Measurements from ENCODE around the gene MTMR2.

Gene MTMR2

DNA sequence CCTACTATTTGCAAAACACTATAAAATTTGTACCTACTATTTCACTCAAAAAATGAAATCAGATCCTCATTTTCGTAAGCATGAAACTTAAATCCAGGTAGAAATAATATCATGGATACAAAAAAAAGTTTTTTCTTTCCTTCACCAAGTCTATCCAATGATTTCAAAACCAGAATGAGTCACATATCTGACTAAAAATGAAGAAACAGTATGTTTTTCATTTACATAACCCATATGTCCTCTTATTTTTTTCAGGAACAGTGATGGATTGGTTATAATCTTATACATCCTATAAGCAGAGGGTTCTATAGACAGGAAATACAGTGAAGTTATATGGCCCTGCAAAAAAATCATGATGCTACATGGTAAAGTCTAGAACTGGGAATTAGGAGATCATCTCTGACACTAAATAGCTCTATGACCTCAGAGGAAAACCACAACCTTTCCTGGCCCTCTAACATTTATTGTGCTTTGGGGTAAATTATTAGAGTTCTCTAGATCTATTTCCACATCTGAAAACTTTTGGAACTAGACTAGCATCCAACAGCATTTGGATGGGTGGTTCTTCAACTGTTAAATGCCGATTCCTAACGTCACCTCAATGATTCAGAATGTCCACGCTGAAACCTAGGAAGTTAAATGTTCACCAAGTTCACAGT lies 10.9 kb downstream of the MTMR2 start:
- no peak overlapping the region for H3K27ac Mint-ChIP-seq
- peaks cover 10% of the 10 kb centered on the region for H3K4me1 Mint-ChIP-seq (ENCODE audit: low read depth)

DNA sequence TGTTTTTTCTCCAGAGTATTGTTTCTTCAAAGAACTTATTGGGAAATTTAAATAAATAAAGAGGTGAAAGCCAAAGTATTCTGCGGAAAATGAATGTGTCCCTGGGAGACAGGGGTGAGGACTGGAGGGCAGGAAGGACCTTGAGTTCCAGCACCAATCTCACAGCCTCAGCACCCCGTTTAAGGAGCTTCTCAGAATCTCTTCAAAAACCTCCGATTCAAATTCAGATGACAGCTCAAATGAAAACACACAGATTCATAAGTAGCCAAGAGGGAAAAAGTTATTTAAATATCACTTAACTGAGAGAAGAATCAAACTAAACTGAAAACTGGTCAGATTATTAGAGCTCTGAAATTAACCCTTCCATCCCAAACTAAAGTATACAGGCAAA lies 12.5 kb downstream of the MTMR2 start:
- Mint-ChIP-seq H3K27ac (no peak overlapping the region), H3K9me3 (no peaks in the 10 kb centered on the region), H3K27me3 (ENCODE audit: low read depth) (no peaks in the 10 kb centered on the region)

More for the DNA sequence above, 10.9 kb downstream of the MTMR2 start:
- Mint-ChIP-seq H3K27me3 (ENCODE audit: low read depth) (no peaks in the 10 kb centered on the region), H3K36me3 (ENCODE audit: low read depth) (no peaks in the 10 kb centered on the region), H3K9me3 (no peaks in the 10 kb centered on the region), H3K4me3 (no peak overlapping the region)
- DNase-seq (ENCODE audit: low spot score), result no peak

DNA sequence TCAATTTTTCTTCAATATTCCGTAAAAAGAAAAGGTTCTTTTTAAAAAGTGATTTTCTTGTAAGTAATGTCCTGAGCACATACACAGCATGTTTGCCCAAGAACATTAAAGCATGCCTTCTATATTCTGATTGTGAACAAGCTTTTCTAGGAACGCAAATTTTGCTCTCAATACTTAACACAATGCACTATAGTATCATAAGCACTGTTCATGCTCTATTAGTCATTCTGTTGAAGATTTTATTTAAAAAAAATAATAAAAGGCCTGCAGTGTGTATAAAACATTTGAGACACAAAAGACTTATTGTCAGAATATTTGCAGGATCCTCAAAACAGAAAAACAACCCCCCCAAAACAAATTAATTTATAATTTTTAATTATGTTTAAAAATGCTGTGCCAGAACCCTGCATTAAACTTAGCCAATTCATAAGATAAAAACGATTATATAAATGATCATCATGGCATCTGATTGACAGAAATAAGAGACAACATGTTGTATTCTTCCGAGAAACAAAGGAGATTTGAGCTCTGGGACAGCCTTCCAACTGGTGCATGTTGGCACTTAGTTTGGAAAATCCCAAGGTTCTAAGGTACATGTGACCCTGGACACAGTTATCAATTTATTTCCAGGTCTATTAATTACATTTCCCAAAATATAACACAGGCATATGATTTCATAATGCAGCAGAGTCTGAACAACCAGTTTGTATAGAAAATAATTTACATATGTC lies 13.1 kb downstream of the MTMR2 start:
- peaks cover 10% of the 10 kb centered on the region for H3K4me1 Mint-ChIP-seq (ENCODE audit: low read depth)
- H3K27ac Mint-ChIP-seq, result no peak overlapping the region
- H3K9me3 Mint-ChIP-seq, result no peaks in the 10 kb centered on the region
- no peak overlapping the region for H3K4me3 Mint-ChIP-seq
- H3K27me3 Mint-ChIP-seq (ENCODE audit: low read depth), result no peaks in the 10 kb centered on the region
- no peak for DNase-seq (ENCODE audit: low spot score)
- H3K36me3 Mint-ChIP-seq (ENCODE audit: low read depth), result no peaks in the 10 kb centered on the region

More for the DNA sequence above, 12.5 kb downstream of the MTMR2 start:
- H3K4me3 Mint-ChIP-seq, result no peak overlapping the region
- no peaks in the 10 kb centered on the region for H3K36me3 Mint-ChIP-seq (ENCODE audit: low read depth)
- peaks cover 11% of the 10 kb centered on the region for H3K4me1 Mint-ChIP-seq (ENCODE audit: low read depth)
- DNase-seq (ENCODE audit: low spot score), result no peak

DNA sequence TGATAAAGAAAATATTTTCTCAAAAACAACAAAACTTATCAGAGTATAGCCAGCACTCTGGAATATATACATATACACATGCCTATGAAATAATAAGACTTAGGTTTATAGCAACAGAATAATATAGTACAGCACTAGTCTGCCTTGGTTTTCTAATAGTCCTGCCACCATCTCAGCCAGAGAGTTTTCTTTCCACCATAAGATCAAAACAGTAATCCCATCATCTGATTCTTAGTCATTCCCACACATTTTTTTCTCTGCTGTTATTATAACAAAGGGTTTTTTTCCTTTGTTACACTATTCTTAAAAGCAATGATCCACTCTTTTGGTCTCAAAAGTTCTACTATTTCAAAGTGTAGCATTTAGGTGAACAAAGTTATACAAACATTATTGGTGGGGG lies 15.1 kb downstream of the MTMR2 start:
- DNase-seq (ENCODE audit: low spot score), result no peak
- Mint-ChIP-seq H3K4me1 (ENCODE audit: low read depth) (peaks cover 10% of the 10 kb centered on the region), H3K36me3 (ENCODE audit: low read depth) (no peaks in the 10 kb centered on the region), H3K4me3 (no peak overlapping the region), H3K27me3 (ENCODE audit: low read depth) (no peaks in the 10 kb centered on the region), H3K27ac (no peak overlapping the region), H3K9me3 (no peaks in the 10 kb centered on the region)

DNA sequence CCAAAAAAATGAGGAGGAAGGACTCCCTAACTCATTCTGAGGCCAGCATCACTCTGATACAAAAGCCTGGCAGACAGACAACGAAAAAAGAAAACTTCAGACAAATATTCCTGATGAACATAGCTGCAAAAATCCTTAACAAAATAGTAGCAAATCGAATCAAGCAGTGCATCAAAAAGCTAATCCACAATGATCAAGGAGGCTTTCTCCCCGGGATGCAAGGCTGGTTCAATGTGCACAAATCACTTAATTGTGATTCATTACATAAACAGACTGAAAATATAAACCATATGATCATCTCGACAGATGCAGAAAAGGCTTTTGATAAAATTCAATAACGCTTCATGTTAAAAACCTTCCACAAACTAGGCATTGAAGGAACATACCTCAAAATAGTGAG lies 16.4 kb downstream of the MTMR2 start:
- no peaks in the 10 kb centered on the region for H3K36me3 Mint-ChIP-seq (ENCODE audit: low read depth)
- peaks cover 2% of the 10 kb centered on the region for H3K4me1 Mint-ChIP-seq (ENCODE audit: low read depth)
- H3K27ac Mint-ChIP-seq, result no peak overlapping the region
- H3K9me3 Mint-ChIP-seq, result no peaks in the 10 kb centered on the region
- no peak overlapping the region for H3K4me3 Mint-ChIP-seq
- no peak for DNase-seq (ENCODE audit: low spot score)
- H3K27me3 Mint-ChIP-seq (ENCODE audit: low read depth), result no peaks in the 10 kb centered on the region

DNA sequence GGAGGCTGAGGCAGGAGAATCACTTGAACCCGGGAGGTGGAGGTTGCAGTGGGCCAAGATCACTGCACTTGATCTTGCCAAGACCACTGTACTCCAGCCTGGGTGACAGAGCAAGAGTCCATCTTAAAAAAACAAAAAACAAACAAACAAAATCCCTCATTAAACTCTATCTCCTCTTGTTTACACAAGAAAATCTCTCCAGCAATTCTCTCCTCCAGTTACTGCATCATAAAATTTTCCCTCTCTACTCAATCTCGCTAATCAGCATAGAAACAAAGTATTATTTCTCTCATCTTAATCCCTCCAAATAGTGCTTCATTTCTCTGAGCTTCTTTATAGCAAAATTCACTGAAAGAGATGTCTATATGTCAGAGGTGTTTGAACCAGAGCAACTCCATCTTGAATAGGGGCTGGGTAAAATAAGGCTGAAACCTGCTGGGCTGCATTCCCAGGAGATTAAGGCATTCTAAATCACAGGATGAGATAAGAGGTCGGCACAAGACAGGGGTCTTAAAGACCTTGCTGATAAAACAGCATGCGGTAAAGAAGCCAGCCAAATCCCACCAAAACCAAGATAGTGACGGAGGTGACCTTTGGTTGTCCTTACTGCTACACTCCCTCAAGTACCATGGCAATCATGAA lies 19.8 kb downstream of the MTMR2 start:
- no peaks in the 10 kb centered on the region for H3K9me3 Mint-ChIP-seq
- H3K4me3 Mint-ChIP-seq, result no peak overlapping the region
- no peaks in the 10 kb centered on the region for H3K27me3 Mint-ChIP-seq (ENCODE audit: low read depth)
- H3K27ac Mint-ChIP-seq, result no peak overlapping the region
- no peaks in the 10 kb centered on the region for H3K36me3 Mint-ChIP-seq (ENCODE audit: low read depth)
- H3K4me1 Mint-ChIP-seq (ENCODE audit: low read depth), result peaks cover 2% of the 10 kb centered on the region
- no peak for DNase-seq (ENCODE audit: low spot score)

DNA sequence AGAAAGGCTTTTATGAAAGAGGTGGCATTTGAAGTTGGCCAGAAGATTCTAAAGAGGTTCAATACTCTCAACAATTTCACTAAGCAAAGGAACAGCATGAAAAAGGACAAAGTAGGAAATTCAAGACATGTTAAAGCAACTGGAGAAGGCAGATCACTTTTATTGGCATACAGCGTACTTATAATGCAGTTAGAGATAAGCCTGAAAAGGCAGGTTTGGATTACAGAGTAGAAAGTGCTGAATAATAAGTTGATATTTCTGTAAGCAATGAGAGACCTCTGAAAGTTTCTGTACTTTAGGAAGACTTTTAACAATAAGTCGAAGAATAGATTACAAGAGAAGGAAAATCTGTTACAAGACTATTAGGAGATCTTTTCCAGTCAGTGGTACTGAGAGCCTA lies 25.1 kb downstream of the MTMR2 start:
- no peaks in the 10 kb centered on the region for H3K27me3 Mint-ChIP-seq (ENCODE audit: low read depth)

DNA sequence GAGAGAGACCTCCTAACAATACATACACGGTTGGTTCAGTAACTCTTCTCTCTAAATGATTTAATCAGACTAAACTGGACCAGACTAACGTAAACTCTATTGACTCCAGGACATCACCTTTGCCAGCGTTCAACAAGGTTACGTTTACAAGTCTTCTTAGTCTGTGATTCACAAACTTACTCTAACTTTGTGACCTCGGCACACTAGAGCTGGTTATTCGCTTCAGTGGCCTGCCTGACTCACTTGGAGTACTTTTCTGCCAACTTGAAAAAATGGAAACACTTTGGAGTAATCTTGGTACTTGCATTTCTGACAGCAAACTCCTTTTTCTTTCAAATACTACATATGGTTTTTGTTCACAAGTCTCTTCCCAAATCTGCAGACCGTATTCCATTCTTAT lies 26.2 kb downstream of the MTMR2 start:
- H3K4me1 Mint-ChIP-seq (ENCODE audit: low read depth), result peaks cover 5% of the 10 kb centered on the region
- H3K4me3 Mint-ChIP-seq, result no peak overlapping the region
- no peaks in the 10 kb centered on the region for H3K36me3 Mint-ChIP-seq (ENCODE audit: low read depth)
- no peaks in the 10 kb centered on the region for H3K9me3 Mint-ChIP-seq
- DNase-seq (ENCODE audit: low spot score), result no peak
- no peaks in the 10 kb centered on the region for H3K27me3 Mint-ChIP-seq (ENCODE audit: low read depth)
- H3K27ac Mint-ChIP-seq, result no peak overlapping the region

More for the DNA sequence above, 25.1 kb downstream of the MTMR2 start:
- Mint-ChIP-seq H3K27ac (no peak overlapping the region), H3K36me3 (ENCODE audit: low read depth) (no peaks in the 10 kb centered on the region), H3K4me1 (ENCODE audit: low read depth) (peaks cover 5% of the 10 kb centered on the region), H3K4me3 (no peak overlapping the region), H3K9me3 (no peaks in the 10 kb centered on the region)
- DNase-seq (ENCODE audit: low spot score), result no peak

DNA sequence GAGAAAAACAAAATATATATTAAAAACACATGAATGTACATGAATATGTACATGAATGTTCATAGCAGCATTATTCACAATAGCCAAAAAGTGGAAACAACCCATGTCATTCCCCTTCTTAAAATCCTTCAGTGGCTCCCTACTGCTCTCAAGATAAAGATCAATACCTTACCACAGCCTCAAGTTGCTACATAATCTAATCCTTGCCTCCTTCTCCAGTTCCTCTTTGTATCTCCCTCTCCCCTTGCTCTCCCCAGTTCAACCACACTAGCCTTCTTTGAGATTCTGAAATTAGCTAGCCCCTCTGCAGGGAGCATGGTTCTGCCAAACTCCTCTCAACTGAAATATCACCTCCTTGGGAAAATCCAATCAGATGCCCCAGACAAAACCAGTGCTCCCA lies 28.1 kb downstream of the MTMR2 start:
- Mint-ChIP-seq H3K9me3 (no peaks in the 10 kb centered on the region), H3K27me3 (ENCODE audit: low read depth) (no peaks in the 10 kb centered on the region), H3K27ac (no peak overlapping the region), H3K4me3 (no peak overlapping the region), H3K4me1 (ENCODE audit: low read depth) (peaks cover 5% of the 10 kb centered on the region), H3K36me3 (ENCODE audit: low read depth) (no peaks in the 10 kb centered on the region)
- no peak for DNase-seq (ENCODE audit: low spot score)

DNA sequence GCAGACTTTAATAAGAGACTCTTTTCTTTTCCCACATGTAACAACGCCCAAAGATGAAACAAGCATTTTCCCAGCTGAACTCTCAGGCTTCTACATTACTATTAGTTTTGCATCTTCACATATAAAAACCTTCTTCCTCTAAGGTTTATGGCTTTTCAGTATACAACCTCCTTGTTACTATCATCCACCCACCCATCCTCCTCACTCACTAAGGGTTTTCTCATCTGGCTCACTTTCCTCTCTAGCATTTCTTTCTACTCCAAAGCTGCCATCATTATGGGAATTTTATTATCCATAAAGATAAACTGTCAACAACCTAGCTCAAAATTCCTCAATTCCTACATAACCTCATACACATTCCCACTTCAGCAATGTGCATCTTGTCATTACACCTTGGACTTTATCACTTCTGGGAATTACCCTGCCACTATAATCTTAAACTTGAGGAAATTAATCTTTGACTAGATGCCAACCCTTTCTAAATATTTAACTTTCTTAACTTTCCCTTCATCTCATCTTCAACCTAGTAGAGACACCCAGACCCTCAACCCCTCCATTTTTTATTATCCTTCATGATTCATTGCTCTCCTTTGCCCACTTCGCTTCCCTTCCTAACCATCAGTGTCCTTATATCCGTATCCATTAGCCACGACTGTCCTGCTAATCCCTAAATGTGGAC lies 30.9 kb downstream of the MTMR2 start:
- Mint-ChIP-seq H3K27me3 (ENCODE audit: low read depth) (no peaks in the 10 kb centered on the region), H3K9me3 (no peaks in the 10 kb centered on the region), H3K27ac (no peak overlapping the region), H3K4me3 (no peak overlapping the region), H3K36me3 (ENCODE audit: low read depth) (no peaks in the 10 kb centered on the region), H3K4me1 (ENCODE audit: low read depth) (peaks cover 5% of the 10 kb centered on the region)
- no peak for DNase-seq (ENCODE audit: low spot score)

DNA sequence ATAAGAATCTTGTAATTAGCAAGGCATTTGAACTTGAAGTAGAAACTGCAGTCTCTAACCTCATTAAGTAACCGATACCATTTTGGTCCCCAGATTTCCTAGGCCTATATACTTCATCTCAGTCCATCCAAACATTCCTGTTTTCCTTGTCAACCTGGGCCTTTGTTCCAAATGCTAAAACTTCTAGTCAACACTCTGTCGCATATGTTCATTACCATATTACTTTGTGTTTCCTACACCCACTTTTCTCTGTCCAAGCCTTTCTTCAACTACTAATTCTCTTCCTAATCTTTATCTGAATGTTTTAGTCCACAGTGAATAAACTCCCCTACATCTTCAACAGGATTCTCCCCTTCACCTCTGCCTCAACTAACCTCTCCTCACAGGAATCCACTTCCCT lies 31.4 kb downstream of the MTMR2 start:
- H3K27ac Mint-ChIP-seq, result no peak overlapping the region
- H3K27me3 Mint-ChIP-seq (ENCODE audit: low read depth), result no peaks in the 10 kb centered on the region
- DNase-seq (ENCODE audit: low spot score), result no peak
- no peaks in the 10 kb centered on the region for H3K9me3 Mint-ChIP-seq
- H3K36me3 Mint-ChIP-seq (ENCODE audit: low read depth), result no peaks in the 10 kb centered on the region
- no peak overlapping the region for H3K4me3 Mint-ChIP-seq
- H3K4me1 Mint-ChIP-seq (ENCODE audit: low read depth), result peaks cover 5% of the 10 kb centered on the region

DNA sequence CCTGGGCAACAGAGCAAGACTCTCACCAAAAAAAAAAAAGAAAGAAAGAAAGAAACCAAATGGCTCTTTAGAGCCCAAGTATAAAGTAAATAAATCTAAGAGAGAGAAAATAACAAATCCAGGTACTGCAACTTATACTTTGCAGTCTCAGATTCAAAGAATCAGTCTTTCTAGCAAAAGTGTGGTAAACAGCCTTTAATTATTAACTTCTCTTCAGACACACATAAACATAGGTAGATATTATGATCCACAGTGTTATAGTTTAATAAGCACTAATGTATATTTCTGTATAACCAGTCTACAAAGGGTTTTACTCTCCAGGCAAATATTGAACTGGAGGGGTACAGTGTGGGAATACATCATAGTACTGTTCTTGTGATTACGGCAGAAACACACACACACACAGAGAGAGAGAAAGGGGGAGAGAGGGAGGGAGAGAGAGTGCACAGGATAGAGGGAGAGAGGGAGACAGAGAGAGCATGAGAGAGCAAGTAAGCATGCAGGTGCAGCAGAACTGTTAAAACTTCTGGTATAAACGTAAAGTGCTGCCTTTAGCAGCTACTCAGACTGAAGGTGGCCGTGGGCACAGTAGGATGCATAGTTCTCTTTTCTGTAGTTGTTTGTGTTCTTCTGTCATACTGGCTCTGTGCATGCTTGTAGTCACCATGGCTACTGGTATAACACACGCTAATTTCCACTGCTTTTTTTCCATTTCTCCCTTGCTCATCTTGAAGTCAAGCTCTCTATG lies 32.3 kb downstream of the MTMR2 start:
- no peak for DNase-seq (ENCODE audit: low spot score)
- Mint-ChIP-seq H3K9me3 (no peaks in the 10 kb centered on the region), H3K4me1 (ENCODE audit: low read depth) (peaks cover 5% of the 10 kb centered on the region), H3K36me3 (ENCODE audit: low read depth) (no peaks in the 10 kb centered on the region), H3K27ac (no peak overlapping the region), H3K4me3 (no peak overlapping the region), H3K27me3 (ENCODE audit: low read depth) (no peaks in the 10 kb centered on the region)

DNA sequence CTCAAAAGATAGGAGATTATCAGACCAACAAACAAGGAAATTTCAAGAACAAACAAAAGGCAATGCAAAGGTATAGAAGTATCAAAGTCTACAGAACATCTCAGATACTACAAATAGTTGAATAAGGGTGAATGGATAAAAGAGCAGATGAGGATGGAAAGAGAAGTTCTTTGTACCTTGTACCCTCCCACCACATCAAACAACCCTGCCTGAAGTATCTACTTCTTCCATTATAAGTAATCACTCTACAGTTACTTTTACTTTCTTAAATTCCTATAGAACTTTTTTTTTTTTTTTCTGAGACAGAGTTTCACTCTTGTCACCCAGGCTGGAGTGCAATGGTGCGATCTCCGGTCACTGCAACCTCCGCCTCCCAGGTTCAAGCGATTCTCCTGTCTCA lies 35.1 kb downstream of the MTMR2 start:
- Mint-ChIP-seq H3K36me3 (ENCODE audit: low read depth) (no peaks in the 10 kb centered on the region), H3K4me3 (no peak overlapping the region), H3K9me3 (no peaks in the 10 kb centered on the region), H3K27me3 (ENCODE audit: low read depth) (no peaks in the 10 kb centered on the region), H3K27ac (no peak overlapping the region), H3K4me1 (ENCODE audit: low read depth) (no peaks in the 10 kb centered on the region)
- no peak for DNase-seq (ENCODE audit: low spot score)

Data from T-helper 2 cell treated with Interferon-gamma antibody and Interleukin-4, amounts not matched to agents 5 μg/mL and 100 μg/mL, for 36 hours (primary cell).